H9 (cell line): ENCODE results near the gene ANKHD1. TPM values are rescaled to one million over a fixed set of nuclear protein-coding genes. Genes with fewer than 3 reads are reported as not detected.
A peak's percentile ranks its signal among the peaks of the same experiment; 100 is the strongest.

Experiments
- DNase-seq: peaks from one replicate; pipeline ENCODE4 v3.0.0-alpha.2; 2017
- H2AFZ ChIP-seq: one replicate; pipeline ENCODE4 v1.6.1; 2013; ENCODE audit warnings: mild to moderate bottlenecking, low read length, control low read depth, moderate library complexity
- H2AK5ac ChIP-seq: 2 replicates; pipeline ENCODE4 v1.6.1; 2013; ENCODE audit warnings: low read length, control low read depth, mixed read lengths; ENCODE audit not compliant: insufficient read length
- H2BK120ac ChIP-seq: one replicate; pipeline ENCODE4 v1.6.1; 2013; ENCODE audit warnings: low read depth, mild to moderate bottlenecking, low read length, control low read depth, inconsistent platforms; ENCODE audit not compliant: poor library complexity, severe bottlenecking
- H2BK12ac ChIP-seq: 2 replicates; pipeline ENCODE4 v1.6.1; 2013; ENCODE audit warnings: low read length, control low read depth, mixed read lengths, low read depth; ENCODE audit not compliant: insufficient read length
- H2BK15ac ChIP-seq: 2 replicates; pipeline ENCODE4 v1.6.1; 2013; ENCODE audit warnings: low read depth, low read length, control low read depth
- H2BK20ac ChIP-seq: one replicate; pipeline ENCODE4 v1.6.1; 2013; ENCODE audit warnings: low read depth, mild to moderate bottlenecking, low read length, control low read depth, inconsistent platforms; ENCODE audit not compliant: poor library complexity, severe bottlenecking
- H2BK5ac ChIP-seq: 2 replicates; pipeline ENCODE4 v1.6.1; 2013; ENCODE audit warnings: low read length, control low read depth, mixed read lengths; ENCODE audit not compliant: insufficient read length
- H3K14ac ChIP-seq: 2 replicates; pipeline ENCODE4 v1.6.1; 2013; ENCODE audit warnings: low read length, control low read depth; ENCODE audit not compliant: insufficient read depth
- H3K18ac ChIP-seq: 2 replicates; pipeline ENCODE4 v1.6.1; 2013; ENCODE audit warnings: low read depth, mild to moderate bottlenecking, mixed read lengths, low read length, control low read depth; ENCODE audit not compliant: insufficient read length
- H3K23ac ChIP-seq: 2 replicates; pipeline ENCODE4 v1.6.1; 2013; ENCODE audit warnings: low read length, control low read depth, mixed read lengths, low read depth; ENCODE audit not compliant: insufficient read length
- H3K23me2 ChIP-seq: 2 replicates; pipeline ENCODE4 v1.6.1; 2013; ENCODE audit warnings: low read depth, mild to moderate bottlenecking, mixed read lengths, low read length, control low read depth; ENCODE audit not compliant: insufficient read length, poor library complexity, severe bottlenecking
- H3K27ac ChIP-seq: 2 replicates; pipeline ENCODE4 v1.5.1; 2013; ENCODE audit warnings: low read length, control low read depth, mixed read lengths, low read depth; ENCODE audit not compliant: insufficient read length
- H3K27me3 ChIP-seq: 2 replicates; pipeline ENCODE4 v1.6.1; 2013; ENCODE audit warnings: low read length, control low read depth, inconsistent platforms; ENCODE audit not compliant: insufficient read depth
- H3K4ac ChIP-seq: 2 replicates; pipeline ENCODE4 v1.6.1; 2013; ENCODE audit warnings: low read depth, mild to moderate bottlenecking, control low read depth, inconsistent platforms, low read length, moderate library complexity
- H3K4me1 ChIP-seq: 2 replicates; pipeline ENCODE4 v1.6.1; 2013; ENCODE audit warnings: low read length, control low read depth, inconsistent platforms; ENCODE audit not compliant: insufficient read depth
- H3K4me2 ChIP-seq: 2 replicates; pipeline ENCODE4 v1.6.1; 2013; ENCODE audit warnings: low read length, control low read depth, mixed read lengths; ENCODE audit not compliant: insufficient read length, insufficient read depth
- H3K56ac ChIP-seq: 2 replicates; pipeline ENCODE4 v1.6.1; 2013; ENCODE audit warnings: low read depth, mild to moderate bottlenecking, mixed read lengths, low read length, control low read depth; ENCODE audit not compliant: insufficient read length
- H3K79me1 ChIP-seq: 2 replicates; pipeline ENCODE4 v1.6.1; 2013; ENCODE audit warnings: low read depth, mild to moderate bottlenecking, moderate library complexity, low read length, control low read depth, inconsistent platforms; ENCODE audit not compliant: insufficient read depth, poor library complexity, severe bottlenecking
- H3K79me2 ChIP-seq: 2 replicates; pipeline ENCODE4 v1.6.1; 2013; ENCODE audit warnings: low read length, control low read depth, inconsistent platforms; ENCODE audit not compliant: insufficient read depth
- H3K9ac ChIP-seq: 2 replicates; pipeline ENCODE4 v1.6.1; 2013; ENCODE audit warnings: low read length, control low read depth, mixed read lengths; ENCODE audit not compliant: insufficient read length; ENCODE audit errors: extremely low read depth
- H3K9me3 ChIP-seq: one replicate; pipeline ENCODE4 v1.6.1; 2013; ENCODE audit warnings: low read depth, low read length, inconsistent platforms; ENCODE audit not compliant: control insufficient read depth
- H3T11ph ChIP-seq: one replicate; pipeline ENCODE4 v1.6.1; 2013; ENCODE audit warnings: mild to moderate bottlenecking, low read length, control low read depth, inconsistent platforms
- H4K20me1 ChIP-seq: one replicate; pipeline ENCODE4 v1.6.1; 2013; ENCODE audit not compliant: control insufficient read depth, insufficient read length, insufficient read depth
- H4K5ac ChIP-seq: 2 replicates; pipeline ENCODE4 v1.6.1; 2013; ENCODE audit warnings: low read depth, mild to moderate bottlenecking, mixed read lengths, low read length, control low read depth; ENCODE audit not compliant: insufficient read length
- H4K8ac ChIP-seq: replicated peaks from 2 replicates; pipeline ENCODE4 v1.6.1; 2013; ENCODE audit warnings: low read length, control low read depth, mixed read lengths, low read depth; ENCODE audit not compliant: insufficient read length
- H4K91ac ChIP-seq: 2 replicates; pipeline ENCODE4 v1.6.1; 2013; ENCODE audit warnings: low read depth, mild to moderate bottlenecking, moderate library complexity, mixed read lengths, low read length, control low read depth; ENCODE audit not compliant: insufficient read length
- H3K27ac Mint-ChIP-seq, 3 experiments: 2 replicates in 2 of 3; 3 replicates in 1 of 3; pipeline ENCODE4 v1.8.0; 2020 to 2021; ENCODE audit warnings: mixed read lengths in 3 of 3, mild to moderate bottlenecking in 1 of 3, moderate library complexity in 1 of 3
- H3K27me3 Mint-ChIP-seq: 2 replicates; pipeline ENCODE4 v1.8.0; 2021; ENCODE audit warnings: low read depth, mild to moderate bottlenecking, moderate library complexity, mixed read lengths
- H3K36me3 Mint-ChIP-seq, 3 experiments: 2 replicates in 2 of 3; 3 replicates in 1 of 3; pipeline ENCODE4 v1.8.0; 2020 to 2021; ENCODE audit warnings: low read depth in 3 of 3, mixed read lengths in 3 of 3; ENCODE audit not compliant: insufficient read depth in 1 of 3
- H3K4me1 Mint-ChIP-seq, 2 experiments: 2 replicates each; pipeline ENCODE4 v1.8.0; 2020; ENCODE audit warnings: mixed read lengths in 2 of 2
- H3K4me3 Mint-ChIP-seq, 2 experiments: 2 replicates in 1 of 2; 3 replicates in 1 of 2; pipeline ENCODE4 v1.8.0; 2020 to 2021; ENCODE audit warnings: mild to moderate bottlenecking in 2 of 2, mixed read lengths in 2 of 2, moderate library complexity in 1 of 2
- H3K9me3 Mint-ChIP-seq, 2 experiments: 2 replicates in 1 of 2; 3 replicates in 1 of 2; pipeline ENCODE4 v1.8.0; 2020; ENCODE audit warnings: mild to moderate bottlenecking in 2 of 2, mixed read lengths in 2 of 2, moderate library complexity in 1 of 2
- CTCF ChIP-seq: fragments of 200-600 bp; sonication (generic); conservative IDR thresholded peaks from 3 replicates; pipeline ENCODE4 v1.8.0; 2021; ENCODE audit warnings: antibody characterized with exemption, mild to moderate bottlenecking
- WGBS: extraction: QIAGEN DNeasy Blood & Tissue Kit; methylation state at CpG from one replicate; pipeline ENCODE4 v1.1.7; 2013; ENCODE audit warnings: missing lambda C conversion rate, low lambda C conversion rate, mixed read lengths; ENCODE audit not compliant: insufficient read length; ENCODE audit errors: extremely low coverage; 5-methylcytosine and 5-hydroxymethylcytosine counted together
- total RNA-seq: library from RNA; stranded (reverse); gene quantifications from 2 replicates; pipeline ENCODE4 v1.2.1, GENCODE V29; 2021

Gene ANKHD1
- total RNA-seq, 1 experiment from 2014 or later: 105 TPM

GRCh38 chr5:140553657-140554056 lies 152.0 kb downstream of the ANKHD1 start:
- H3K79me1 ChIP-seq: peaks cover 3% of the 10 kb centered on the region
- no peak overlapping the region for H3T11ph ChIP-seq
- no peak overlapping the region for H2BK5ac ChIP-seq
- TF ChIP-seq CTCF: no peak
- H3K79me2 ChIP-seq: peaks cover 6% of the 10 kb centered on the region
- no peak overlapping the region for H3K18ac ChIP-seq
- H3K9ac ChIP-seq: no peak overlapping the region
- H3K4me2 ChIP-seq: no peak overlapping the region
- H2AK5ac ChIP-seq: no peak overlapping the region
- H3K27ac Mint-ChIP-seq: 0 out of 7 replicates have a peak overlapping the region, but pooled peaks of 1 of the 3 experiments have one; percentile 15
- peaks cover 16 to 60% (median 47%) of the 10 kb centered on the region in 3 experiments for H3K36me3 Mint-ChIP-seq
- H3K27me3 Mint-ChIP-seq: no peaks in the 10 kb centered on the region
- peaks cover 30 to 32% of the 10 kb centered on the region in 2 experiments for H3K4me1 Mint-ChIP-seq
- no peak overlapping the region for H4K8ac ChIP-seq
- H3K23me2 ChIP-seq: no peaks in the 10 kb centered on the region
- H3K4me1 ChIP-seq: 0 out of 2 replicates have a peak, but pooled peaks cover 6% of the 10 kb centered on the region
- H3K56ac ChIP-seq: no peak overlapping the region
- H3K23ac ChIP-seq: no peak overlapping the region
- H3K27ac ChIP-seq: no peak overlapping the region
- WGBS: 100% methylated on average over 1 of the region's 2 CpGs
- no peak overlapping the region for H3K4me3 Mint-ChIP-seq
- H2BK120ac ChIP-seq: no peak overlapping the region
- H3K27me3 ChIP-seq: no peaks in the 10 kb centered on the region
- H4K20me1 ChIP-seq: no peaks in the 10 kb centered on the region
- no peak overlapping the region for H4K5ac ChIP-seq
- no peak overlapping the region for H2BK12ac ChIP-seq
- no peaks in the 10 kb centered on the region for H3K9me3 Mint-ChIP-seq
- no peak overlapping the region for H3K4ac ChIP-seq
- no peak overlapping the region for H4K91ac ChIP-seq
- no peak for DNase-seq
- no peak overlapping the region for H2AFZ ChIP-seq
- no peak overlapping the region for H2BK20ac ChIP-seq
- no peak overlapping the region for H3K14ac ChIP-seq
- H2BK15ac ChIP-seq: no peak overlapping the region
- H3K9me3 ChIP-seq: no peaks in the 10 kb centered on the region
